H1 (cell line): ENCODE data around the gene L3MBTL1.
"Not testable (repeated sequence)": the region's sequence is repeated elsewhere in the genome, so short reads cannot be mapped to it uniquely, and the experiment has no call there.

Source experiments
- CHD1 ChIP-seq: IDR thresholded peaks from 2 replicates; pipeline ENCODE4 v1.6.1; 2012; ENCODE audit warnings: low read depth, low read length, improper control_type of control experiment
- CTCF ChIP-seq, 3 experiments: IDR thresholded peaks; 1 replicate in 2 of 3; 2 replicates in 1 of 3; pipeline versions ENCODE4 v1.5.1 to v1.6.1; 2011; ENCODE audit warnings: low read length in 3 of 3, mild to moderate bottlenecking in 3 of 3, inconsistent platforms in 2 of 3, low read depth in 1 of 3, moderate library complexity in 1 of 3; ENCODE audit not compliant: insufficient read depth in 1 of 3; ENCODE audit errors: control extremely low read depth in 1 of 3
- E2F6 ChIP-seq: IDR thresholded peaks from 2 replicates; pipeline ENCODE4 v1.6.1; 2012; ENCODE audit warnings: inconsistent platforms
- EP300 ChIP-seq, 2 experiments: IDR thresholded peaks; 1 replicate in 1 of 2; 2 replicates in 1 of 2; pipeline ENCODE4 v1.6.1; 2011 to 2012; ENCODE audit warnings: low read depth in 2 of 2, low read length in 2 of 2, mild to moderate bottlenecking in 2 of 2, borderline replicate concordance in 1 of 2, inconsistent platforms in 1 of 2, moderate library complexity in 1 of 2
- GABPA ChIP-seq: IDR thresholded peaks from 2 replicates; pipeline ENCODE4 v1.6.1; 2011; ENCODE audit warnings: mild to moderate bottlenecking, low read length, moderate library complexity, borderline replicate concordance; ENCODE audit not compliant: insufficient read depth
- POLR2A ChIP-seq, 2 experiments: IDR thresholded peaks; 1 replicate in 1 of 2; 2 replicates in 1 of 2; pipeline ENCODE4 v1.6.1; 2011; ENCODE audit warnings: low read depth in 2 of 2, low read length in 2 of 2, mild to moderate bottlenecking in 2 of 2; ENCODE audit errors: control extremely low read depth in 1 of 2
- RAD21 ChIP-seq, 2 experiments: IDR thresholded peaks in 1 of 2; conservative IDR thresholded peaks in 1 of 2; 2 replicates each; pipeline ENCODE4 v1.6.1; 2011; ENCODE audit warnings: low read depth in 2 of 2, low read length in 2 of 2, improper control_type of control experiment in 1 of 2, inconsistent platforms in 1 of 2, mild to moderate bottlenecking in 1 of 2, moderate library complexity in 1 of 2
- SP4 ChIP-seq: IDR thresholded peaks from 2 replicates; pipeline ENCODE4 v1.6.1; 2012; ENCODE audit warnings: low read length, inconsistent platforms
- TAF1 ChIP-seq: IDR thresholded peaks from 2 replicates; pipeline ENCODE4 v1.6.1; 2011; ENCODE audit warnings: mild to moderate bottlenecking, low read depth, low read length
- ZNF274 ChIP-seq: IDR thresholded peaks from 2 replicates; pipeline ENCODE4 v1.7.0; 2012; ENCODE audit warnings: low read length, borderline replicate concordance; ENCODE audit errors: extremely low read depth

- not testable (repeated sequence) for TF ChIP-seq GABPA; SP4; RAD21 (IDR thresholded peaks at IDR 0.05 in 1 of 2, conservative IDR thresholded peaks at IDR 0.05 in 1 of 2; ENCODE audit: low read depth in 2 of 2, low read length in 2 of 2); ZNF274; CTCF (IDR thresholded peaks at IDR 0.05; ENCODE audit: control extremely low read depth in 1 of 3, insufficient read depth in 1 of 3, low read depth in 1 of 3, low read length in 3 of 3); CHD1; POLR2A (IDR thresholded peaks at IDR 0.05; ENCODE audit: control extremely low read depth in 1 of 2, low read depth in 2 of 2, low read length in 2 of 2); TAF1; E2F6; EP300 (IDR thresholded peaks at IDR 0.05; ENCODE audit: borderline replicate concordance in 1 of 2, low read depth in 2 of 2, low read length in 2 of 2)
Observed at GRCh38 chr20:43588526-43588925, 81.0 kb downstream of the L3MBTL1 start.
